Dedifferentiated amniotic fluid mesenchymal stem cell (primary cell): ENCODE data around the gene AFAP1.

Experiments used
- DNase-seq: peaks from one replicate; pipeline ENCODE4 v3.0.0-alpha.2; 2016; ENCODE audit errors: extremely low spot score

AFAP1 gene

DNA sequence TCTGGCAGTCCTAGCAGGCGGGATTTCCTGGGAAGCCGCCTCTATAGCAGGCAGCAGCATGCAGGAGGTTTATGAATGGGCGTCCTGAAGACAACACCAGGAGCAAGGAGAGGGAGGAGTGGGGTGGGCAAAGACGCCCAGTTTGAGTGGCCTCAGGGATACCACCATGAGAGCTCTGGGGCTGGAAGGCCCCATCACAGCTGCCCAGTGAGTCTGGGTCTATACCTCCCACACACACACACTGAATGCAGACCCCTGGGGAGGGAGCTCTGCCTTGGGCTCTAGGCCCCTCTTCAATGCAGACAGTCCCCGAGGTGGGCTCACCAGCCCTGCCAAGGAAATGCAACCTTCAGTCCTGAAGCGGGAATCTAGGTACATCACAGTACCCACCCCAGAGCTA is 98.6 kb downstream of the AFAP1 start:
- no peak for DNase-seq

DNA sequence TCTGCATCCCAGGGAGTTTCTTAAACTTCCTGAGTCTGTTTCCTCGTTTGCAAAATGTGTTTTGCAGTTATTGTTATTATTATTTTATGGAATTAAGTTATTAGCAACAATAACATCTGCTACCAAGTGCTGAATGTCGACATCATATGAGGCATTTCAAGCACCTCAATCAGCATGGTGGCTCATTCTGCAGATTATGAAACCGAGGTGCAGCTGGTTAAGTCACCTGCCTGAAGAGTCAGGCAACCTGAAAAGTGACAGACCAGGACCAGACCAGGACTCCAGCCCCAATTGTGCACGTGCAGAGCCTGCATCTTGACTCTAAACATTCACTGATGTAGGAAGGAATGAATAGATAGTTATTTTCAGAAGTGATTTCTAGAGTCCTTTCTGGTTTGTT is 99.8 kb downstream of the AFAP1 start:
- DNase-seq, result no peak

- no peak for DNase-seq
Observed at GRCh38 chr4:7838136-7838782, 101.4 kb downstream of the AFAP1 start.

DNA sequence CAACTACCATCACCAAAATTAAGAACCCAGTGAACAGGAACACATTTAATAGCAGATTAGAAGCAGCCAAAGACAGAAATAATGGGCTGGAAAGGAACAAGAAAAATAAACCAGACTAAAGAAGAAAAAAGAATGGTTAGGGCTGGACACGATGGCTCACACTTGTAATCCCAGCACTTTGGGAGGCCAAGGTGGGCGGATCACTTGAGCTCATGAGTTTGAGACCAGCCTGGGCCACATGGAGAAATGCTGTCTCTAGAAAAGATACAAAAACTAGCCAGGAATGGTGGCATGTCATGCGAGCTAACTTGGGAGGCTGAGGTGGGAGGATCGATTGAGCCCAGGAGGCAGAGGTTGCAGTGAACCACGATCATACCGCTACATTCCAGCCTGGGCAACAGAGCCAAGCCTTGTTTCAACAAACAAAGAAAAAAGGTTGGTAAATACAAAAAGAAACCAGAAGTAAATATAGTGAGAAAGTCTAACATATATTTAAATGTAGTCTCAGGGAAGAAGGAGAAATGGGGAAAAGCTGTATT is 102.0 kb downstream of the AFAP1 start:
- DNase-seq, result no peak

GRCh38 chr4:7831858-7832730 is 107.6 kb downstream of the AFAP1 start:
- DNase-seq, result no peak

- peak; percentile 73 for DNase-seq
Observed at GRCh38 chr4:7831330-7831729, 108.3 kb downstream of the AFAP1 start.

DNA sequence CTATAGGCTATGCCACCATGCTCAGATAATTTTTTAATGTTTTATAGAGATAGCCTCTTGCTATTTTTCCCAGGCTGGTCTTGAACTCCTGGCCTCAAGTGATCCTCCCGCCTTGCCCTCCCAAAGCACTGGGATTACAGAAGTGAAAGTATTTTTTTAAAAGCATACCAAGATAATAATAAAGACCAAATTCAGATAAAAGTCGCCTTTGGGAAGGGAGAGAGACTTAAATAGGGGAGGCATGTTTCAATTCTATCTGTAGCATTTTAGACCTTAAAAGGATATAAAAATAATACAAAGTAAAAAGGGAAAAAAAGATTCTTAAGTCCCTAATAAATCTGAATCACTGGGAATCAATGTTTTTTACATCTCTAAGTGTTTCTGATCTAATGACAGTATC is 108.9 kb downstream of the AFAP1 start:
- DNase-seq, result no peak

DNA sequence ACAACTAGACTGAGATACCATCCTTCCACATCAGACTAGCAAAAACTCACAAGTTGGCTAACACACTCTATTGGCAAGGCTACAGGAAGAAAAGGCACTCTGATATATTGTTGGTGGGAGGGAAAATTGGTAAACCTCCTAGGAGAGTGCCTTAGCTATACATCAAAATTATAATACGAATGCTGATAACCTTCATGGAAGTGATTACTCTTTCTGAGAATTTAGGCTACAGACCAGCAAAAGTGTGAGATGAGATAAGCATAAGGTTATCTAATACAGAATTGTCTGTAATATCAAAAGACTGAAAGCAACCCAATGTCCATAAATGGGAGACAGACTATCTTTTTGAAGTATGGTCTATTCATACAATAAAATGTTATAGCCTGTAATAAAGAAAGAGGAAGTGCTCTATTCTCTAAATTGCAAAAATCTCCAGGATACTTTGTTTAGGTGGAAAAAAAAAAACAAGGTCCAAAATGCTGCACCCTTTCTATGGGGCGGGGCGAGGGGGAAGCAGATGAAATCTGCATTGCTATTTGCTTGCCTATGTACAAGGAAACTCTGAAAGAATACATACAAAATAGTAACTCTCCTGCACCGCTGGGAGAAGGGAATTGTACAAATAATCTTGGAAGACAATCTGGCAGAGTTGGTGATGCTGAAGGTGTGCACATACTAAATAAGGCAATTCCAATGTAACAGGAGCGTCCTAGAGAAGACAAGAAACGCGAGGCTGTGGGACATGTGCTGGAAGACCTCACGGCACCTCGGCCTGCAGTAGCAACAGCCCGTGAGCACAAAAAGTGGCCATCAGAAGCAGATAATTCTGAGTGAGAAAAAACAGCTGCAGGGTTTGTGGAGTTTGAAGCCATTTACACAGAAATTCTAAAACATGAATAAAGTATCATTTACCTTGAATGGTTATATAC is 109.7 kb downstream of the AFAP1 start:
- DNase-seq, result no peak

- peak; percentile 35 for DNase-seq
Observed at GRCh38 chr4:7828793-7829301, 110.8 kb downstream of the AFAP1 start.

- DNase-seq, result peak; percentile 99
Observed at GRCh38 chr4:7828011-7828720, 111.5 kb downstream of the AFAP1 start.

DNA sequence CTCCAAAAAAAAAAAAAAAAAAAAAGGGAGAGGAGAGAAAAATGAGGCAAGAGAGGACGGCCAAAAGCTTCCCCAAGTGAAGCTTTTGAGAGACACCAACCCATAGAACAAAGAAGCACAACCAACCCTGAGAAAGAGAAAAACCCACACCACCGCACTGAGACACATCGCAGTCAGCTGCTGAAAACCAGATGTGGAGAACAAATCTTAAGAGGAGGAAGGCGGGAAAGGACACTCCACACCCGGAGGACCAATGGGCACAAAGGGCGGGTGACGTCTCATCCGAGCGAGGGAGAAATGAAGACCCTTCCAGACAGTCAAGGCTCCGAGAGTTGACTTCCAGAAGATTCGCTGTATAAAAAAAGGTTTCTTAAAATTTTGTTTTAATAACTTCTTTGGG is 112.1 kb downstream of the AFAP1 start:
- no peak for DNase-seq

- DNase-seq, result no peak
Observed at GRCh38 chr4:7826909-7827306, 112.8 kb downstream of the AFAP1 start.

DNA sequence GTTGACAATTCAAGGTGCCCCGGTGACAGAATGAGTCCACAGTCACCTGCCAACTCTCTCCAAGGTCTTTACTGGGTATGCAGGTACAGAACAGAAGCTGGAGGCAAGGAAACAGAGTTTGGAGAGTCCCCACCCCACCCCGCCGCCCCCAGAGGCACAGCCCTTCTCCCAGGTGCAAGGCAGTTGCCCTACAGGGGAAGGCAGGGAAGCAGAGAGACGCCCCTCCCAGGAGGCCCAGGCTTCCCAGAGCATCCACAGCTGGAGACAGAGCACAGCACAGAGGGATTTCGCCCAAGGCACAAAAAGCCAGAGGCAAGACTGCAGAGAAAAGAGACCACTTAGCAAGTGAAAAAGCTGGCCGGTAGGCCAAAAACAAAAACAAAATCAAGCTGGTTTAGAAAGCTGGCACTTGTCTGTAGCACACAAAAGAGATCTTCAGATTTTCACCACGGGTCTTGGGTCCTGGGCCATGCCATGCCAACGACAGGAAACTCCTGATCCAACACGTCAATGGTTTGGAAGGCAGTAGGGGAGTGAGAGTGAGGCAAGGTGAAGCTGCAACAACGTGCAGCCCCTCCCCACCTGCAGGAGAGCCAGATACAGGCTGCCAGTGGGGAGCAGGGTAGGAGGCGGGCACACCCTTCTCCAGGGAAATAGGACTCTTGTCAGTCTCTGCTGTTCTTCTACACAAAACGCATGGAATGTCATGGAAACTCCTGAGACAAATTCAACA is 113.3 kb downstream of the AFAP1 start:
- DNase-seq, result no peak

- peak; percentile 66 for DNase-seq
Observed at GRCh38 chr4:7824218-7824617, 115.4 kb downstream of the AFAP1 start.

- DNase-seq, result no peak
Observed at GRCh38 chr4:7823416-7823824, 116.2 kb downstream of the AFAP1 start.

DNA sequence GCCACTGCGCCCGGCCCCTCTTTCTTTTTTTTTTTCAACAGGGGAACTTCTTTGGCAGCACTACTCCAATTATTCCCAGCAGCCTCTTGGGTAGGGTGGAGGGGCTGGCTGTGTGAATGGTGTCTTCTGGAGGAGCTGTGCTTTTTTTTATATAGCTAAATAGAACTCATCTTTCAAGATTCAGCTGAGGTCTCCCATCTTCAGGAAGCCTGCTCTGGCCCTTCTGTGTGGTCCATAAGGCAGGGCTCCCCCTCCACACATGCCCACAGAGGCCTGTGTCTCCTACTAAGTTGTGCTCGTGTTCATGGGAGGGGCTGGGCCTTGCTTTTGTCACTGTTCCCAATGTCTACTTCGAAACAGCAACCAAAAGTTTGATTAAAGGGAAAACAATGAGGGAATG is 116.8 kb downstream of the AFAP1 start:
- DNase-seq, result no peak

- no peak for DNase-seq
Observed at GRCh38 chr4:7822137-7822505, 117.5 kb downstream of the AFAP1 start.

DNA sequence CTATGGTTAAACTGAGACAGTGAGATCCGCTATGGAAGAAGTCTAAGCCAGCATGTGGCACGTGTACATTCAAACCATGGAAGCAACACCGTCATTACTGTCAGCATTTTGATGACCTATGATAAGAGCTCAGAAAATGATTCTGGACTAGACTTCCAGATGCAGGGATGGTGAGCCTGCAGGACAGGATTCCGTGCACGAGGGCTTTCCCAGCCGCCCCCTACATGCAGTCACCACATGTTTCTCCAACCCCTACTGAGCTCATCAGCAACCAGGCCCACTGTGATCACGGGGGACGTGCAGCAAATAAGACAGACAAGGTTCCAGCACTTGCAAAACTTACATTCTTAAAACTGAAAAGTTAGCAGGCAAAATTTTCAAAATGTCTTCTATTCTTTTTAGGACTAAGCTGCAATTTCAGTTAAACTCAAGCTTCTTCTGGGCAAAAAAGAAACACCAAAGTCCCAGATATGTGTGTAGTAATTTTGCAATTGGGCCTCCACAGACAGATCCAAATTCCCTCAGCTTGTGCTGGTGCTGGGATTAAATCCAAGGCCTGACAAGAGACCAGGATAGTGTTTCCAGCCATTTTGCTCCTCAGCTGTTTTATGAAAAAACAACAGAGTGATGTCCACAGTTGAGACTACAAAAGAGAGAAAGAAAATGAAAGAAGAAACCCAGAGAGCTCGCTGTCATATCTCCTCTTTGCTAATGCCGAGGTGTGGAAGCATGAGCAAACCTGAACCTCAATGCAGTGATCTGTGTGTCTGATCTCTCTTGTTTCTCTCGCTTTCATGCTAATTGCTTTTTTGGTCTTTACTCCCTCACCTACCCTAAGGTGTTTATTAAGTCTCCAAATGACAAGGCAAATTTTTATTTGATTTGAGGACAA is 118.2 kb downstream of the AFAP1 start:
- DNase-seq, result no peak

GRCh38 chr4:7820031-7820818 is 119.4 kb downstream of the AFAP1 start:
- no peak for DNase-seq
